ENCODE measurements around the gene NTM.

DNA sequence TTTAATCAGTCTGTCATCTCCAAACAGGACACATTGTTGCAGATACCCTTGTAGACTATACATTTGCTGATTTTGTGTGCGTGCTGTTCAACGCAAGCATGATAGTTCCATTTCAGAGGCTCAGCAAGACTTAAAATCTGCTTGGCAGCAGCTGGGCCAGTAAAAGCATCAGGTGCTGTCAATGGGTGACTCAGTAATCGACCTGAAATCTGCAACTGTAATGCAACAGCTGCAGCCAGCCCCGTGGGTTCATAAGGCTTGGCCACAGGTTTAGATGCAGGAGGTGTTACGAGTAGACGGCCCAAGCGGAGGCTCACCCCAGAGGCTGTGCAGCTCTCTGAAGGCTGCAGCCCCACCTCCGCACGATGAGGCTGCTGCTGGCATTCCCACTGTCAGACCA is 84.6 kb downstream of the NTM start:
- no peak for TF ChIP-seq GABPA (IDR thresholded peaks at IDR 0.05; ENCODE audit: borderline replicate concordance, insufficient read depth, low read length)
- TF ChIP-seq POLR2A (IDR thresholded peaks at IDR 0.05; ENCODE audit: control extremely low read depth in 1 of 2, low read depth in 2 of 2, low read length in 2 of 2), result no peak
- TF ChIP-seq BCL11A (IDR thresholded peaks at IDR 0.05; ENCODE audit: low read depth in 2 of 2, low read length in 2 of 2), result no peak
- no peak for TF ChIP-seq EP300 (IDR thresholded peaks at IDR 0.05; ENCODE audit: borderline replicate concordance in 1 of 2, low read depth in 2 of 2, low read length in 2 of 2)
